ENCODE results near the gene METRN.

DNA sequence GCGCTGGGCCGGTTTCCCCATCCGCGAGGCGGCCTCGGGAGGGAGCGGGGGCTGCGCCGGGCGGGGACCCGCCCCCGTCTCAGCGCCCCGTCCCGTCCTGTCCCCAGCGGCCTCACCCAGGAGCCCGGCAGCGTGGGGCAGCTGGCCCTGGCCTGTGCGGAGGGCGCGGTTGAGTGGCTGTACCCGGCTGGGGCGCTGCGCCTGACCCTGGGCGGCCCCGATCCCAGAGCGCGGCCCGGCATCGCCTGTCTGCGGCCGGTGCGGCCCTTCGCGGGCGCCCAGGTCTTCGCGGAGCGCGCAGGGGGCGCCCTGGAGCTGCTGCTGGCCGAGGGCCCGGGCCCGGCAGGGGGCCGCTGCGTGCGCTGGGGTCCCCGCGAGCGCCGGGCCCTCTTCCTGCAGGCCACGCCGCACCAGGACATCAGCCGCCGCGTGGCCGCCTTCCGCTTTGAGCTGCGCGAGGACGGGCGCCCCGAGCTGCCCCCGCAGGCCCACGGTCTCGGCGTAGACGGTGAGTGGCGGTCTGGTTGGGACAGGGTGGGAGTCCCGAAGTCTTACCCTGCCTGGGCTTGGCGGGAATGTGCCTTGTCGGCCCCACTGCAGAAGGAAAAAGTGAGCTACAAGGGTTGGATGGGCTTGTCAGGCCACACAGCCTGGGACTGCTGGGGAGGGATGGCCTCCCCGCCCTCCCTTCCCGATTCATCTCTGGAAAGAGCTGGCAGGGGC is 720 bp downstream of the METRN start:
- TF ChIP-seq, protein P1, sequence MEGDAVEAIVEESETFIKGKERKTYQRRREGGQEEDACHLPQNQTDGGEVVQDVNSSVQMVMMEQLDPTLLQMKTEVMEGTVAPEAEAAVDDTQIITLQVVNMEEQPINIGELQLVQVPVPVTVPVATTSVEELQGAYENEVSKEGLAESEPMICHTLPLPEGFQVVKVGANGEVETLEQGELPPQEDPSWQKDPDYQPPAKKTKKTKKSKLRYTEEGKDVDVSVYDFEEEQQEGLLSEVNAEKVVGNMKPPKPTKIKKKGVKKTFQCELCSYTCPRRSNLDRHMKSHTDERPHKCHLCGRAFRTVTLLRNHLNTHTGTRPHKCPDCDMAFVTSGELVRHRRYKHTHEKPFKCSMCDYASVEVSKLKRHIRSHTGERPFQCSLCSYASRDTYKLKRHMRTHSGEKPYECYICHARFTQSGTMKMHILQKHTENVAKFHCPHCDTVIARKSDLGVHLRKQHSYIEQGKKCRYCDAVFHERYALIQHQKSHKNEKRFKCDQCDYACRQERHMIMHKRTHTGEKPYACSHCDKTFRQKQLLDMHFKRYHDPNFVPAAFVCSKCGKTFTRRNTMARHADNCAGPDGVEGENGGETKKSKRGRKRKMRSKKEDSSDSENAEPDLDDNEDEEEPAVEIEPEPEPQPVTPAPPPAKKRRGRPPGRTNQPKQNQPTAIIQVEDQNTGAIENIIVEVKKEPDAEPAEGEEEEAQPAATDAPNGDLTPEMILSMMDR (IDR thresholded peaks at IDR 0.05): peak in 3 of 6 experiments; percentile 2 to 15 (median 6)
- no peak for TF ChIP-seq POLR2A (IDR thresholded peaks at IDR 0.05)

Data from Peyer's patch (tissue), 4 donors.